CD1c-positive myeloid dendritic cell (primary cell): Measurements from ENCODE around the gene HCAR3.

Experiments
- DNase-seq: peaks from one replicate; pipeline ENCODE4 v3.0.0-alpha.2; 2016; ENCODE audit errors: extremely low spot score

The HCAR3 gene

GRCh38 chr12:122669397-122670070, 47.1 kb downstream of the HCAR3 start:
- DNase-seq = no peak

- no peak for DNase-seq
Measured at GRCh38 chr12:122668268-122668667, 48.3 kb downstream of the HCAR3 start.

- DNase-seq = no peak
Measured at GRCh38 chr12:122665759-122666158, 50.9 kb downstream of the HCAR3 start.

- no peak for DNase-seq
Measured at GRCh38 chr12:122665349-122665748, 51.3 kb downstream of the HCAR3 start.
